SK-N-SH treated with all-trans-retinoic acid at 6 μM for 48 hours (cell line): Measurements from ENCODE around the gene HSD11B2.

ENCODE experiments used
- CSDC2 ChIP-seq: fragments of 250-450 bp; sonication (Bioruptor Pico); IDR thresholded peaks from 2 replicates; pipeline ENCODE4 v1.5.0; 2020; ENCODE audit warnings: mild to moderate bottlenecking, moderate library complexity
- GLIS3 ChIP-seq: fragments of 250-450 bp; sonication (Bioruptor Pico); IDR thresholded peaks from 2 replicates; pipeline ENCODE4 v1.5.0; 2020; ENCODE audit warnings: mild to moderate bottlenecking, moderate library complexity
- ISL1 ChIP-seq: fragments of 250-450 bp; sonication (Bioruptor Pico); IDR thresholded peaks from 2 replicates; pipeline ENCODE4 v2.1.2; 2022; ENCODE audit warnings: mild to moderate bottlenecking, moderate library complexity
- OSR1 ChIP-seq: fragments of 250-450 bp; sonication (Bioruptor Pico); IDR thresholded peaks from 2 replicates; pipeline ENCODE4 v1.8.0; 2022; ENCODE audit warnings: moderate library complexity, mild to moderate bottlenecking, inconsistent platforms
- RARB ChIP-seq: fragments of 250-450 bp; sonication (Bioruptor Pico); IDR thresholded peaks from 2 replicates; pipeline ENCODE4 v1.8.0; 2021; ENCODE audit warnings: mild to moderate bottlenecking, moderate library complexity
- SNAI2 ChIP-seq: fragments of 250-450 bp; sonication (Bioruptor Pico); IDR thresholded peaks from 2 replicates; pipeline ENCODE4 v1.5.0; 2020; ENCODE audit warnings: mild to moderate bottlenecking, moderate library complexity
- ZC3H10 ChIP-seq: fragments of 250-450 bp; sonication (Bioruptor Pico); IDR thresholded peaks from 2 replicates; pipeline ENCODE4 v1.5.1; 2021; ENCODE audit warnings: mild to moderate bottlenecking, moderate library complexity
- ZFP30 ChIP-seq: fragments of 450-650 bp; formaldehyde crosslinking; IDR thresholded peaks from 2 replicates; pipeline ENCODE4 v1.5.0; 2022; ENCODE audit warnings: mild to moderate bottlenecking, moderate library complexity
- ZNF70 ChIP-seq: fragments of 450-650 bp; formaldehyde crosslinking; IDR thresholded peaks from 2 replicates; pipeline ENCODE4 v1.5.0; 2020; ENCODE audit warnings: mild to moderate bottlenecking, moderate library complexity
- ZNF8 ChIP-seq: fragments of 450-650 bp; formaldehyde crosslinking; IDR thresholded peaks from 2 replicates; pipeline ENCODE4 v1.5.0; 2020; ENCODE audit warnings: mild to moderate bottlenecking, moderate library complexity
- TF ChIP-seq, protein P1 (sequence below): fragments of 250-450 bp; sonication (Bioruptor Pico); IDR thresholded peaks from 2 replicates; pipeline ENCODE4 v1.8.0; 2020; ENCODE audit warnings: mild to moderate bottlenecking, moderate library complexity, borderline replicate concordance
- TF ChIP-seq, protein P2 (sequence below): fragments of 250-450 bp; sonication (Bioruptor Pico); IDR thresholded peaks from 2 replicates; pipeline ENCODE4 v1.8.0; 2021; ENCODE audit warnings: low read depth, mild to moderate bottlenecking, moderate library complexity, borderline replicate concordance

DNA sequence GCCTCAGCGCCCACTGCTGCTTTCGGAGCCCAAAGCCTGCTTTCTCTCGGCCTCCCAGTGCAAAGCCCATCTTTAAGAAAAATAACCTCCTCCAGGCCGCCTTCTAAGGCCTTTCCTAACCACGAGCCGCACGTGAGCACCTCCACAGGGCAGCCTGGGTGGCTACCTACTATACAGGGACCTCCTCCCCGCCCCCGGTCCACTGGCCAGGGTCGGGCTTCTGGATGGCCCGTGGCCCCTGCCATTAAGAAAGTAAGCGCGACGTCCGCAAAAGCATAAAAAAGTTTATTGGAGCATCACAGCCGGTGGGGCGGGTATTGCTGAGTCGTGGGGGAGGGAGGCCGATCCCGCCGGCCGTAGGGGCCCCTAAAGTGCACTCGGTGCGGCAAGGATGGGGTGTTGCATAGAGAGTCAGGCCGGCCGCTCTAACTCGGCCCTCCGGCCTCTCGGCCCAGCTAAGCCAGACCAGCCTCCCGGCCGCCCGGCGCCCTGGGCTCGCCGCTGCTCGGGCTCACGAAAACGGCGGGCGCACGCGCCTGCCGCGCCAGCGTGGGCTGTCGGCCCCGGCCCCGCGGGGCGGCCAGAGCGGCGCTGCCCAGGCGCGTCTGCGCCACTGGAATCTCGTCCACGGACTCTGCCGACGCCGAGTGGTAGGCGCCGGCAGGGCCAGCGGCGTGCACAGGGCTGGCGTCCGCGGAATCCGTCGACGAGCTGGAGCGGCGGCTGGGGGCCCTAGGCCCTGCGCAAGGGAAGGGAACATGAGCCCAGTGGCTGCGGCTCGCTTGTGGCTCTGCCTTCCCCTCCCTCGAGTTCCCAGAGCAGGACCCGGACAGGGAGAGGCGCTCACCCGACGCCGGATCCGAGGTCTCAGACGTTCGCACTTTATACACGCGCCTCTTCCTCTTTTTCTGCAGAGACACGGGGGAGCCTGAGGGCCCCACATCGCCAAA lies 36.5 kb upstream of the HSD11B2 start:
- TF ChIP-seq ZNF8 (CRISPR knock-in tag) (no peak), ISL1 (CRISPR knock-in tag) (no peak), RARB (CRISPR knock-in tag) (no peak), ZNF70 (CRISPR knock-in tag) (no peak), ZFP30 (CRISPR knock-in tag) (no peak), ZC3H10 (no peak), CSDC2 (CRISPR knock-in tag) (no peak), GLIS3 (CRISPR knock-in tag) (no peak), SNAI2 (CRISPR knock-in tag) (no peak), OSR1 (CRISPR knock-in tag) (no peak)
- TF ChIP-seq, protein P1, sequence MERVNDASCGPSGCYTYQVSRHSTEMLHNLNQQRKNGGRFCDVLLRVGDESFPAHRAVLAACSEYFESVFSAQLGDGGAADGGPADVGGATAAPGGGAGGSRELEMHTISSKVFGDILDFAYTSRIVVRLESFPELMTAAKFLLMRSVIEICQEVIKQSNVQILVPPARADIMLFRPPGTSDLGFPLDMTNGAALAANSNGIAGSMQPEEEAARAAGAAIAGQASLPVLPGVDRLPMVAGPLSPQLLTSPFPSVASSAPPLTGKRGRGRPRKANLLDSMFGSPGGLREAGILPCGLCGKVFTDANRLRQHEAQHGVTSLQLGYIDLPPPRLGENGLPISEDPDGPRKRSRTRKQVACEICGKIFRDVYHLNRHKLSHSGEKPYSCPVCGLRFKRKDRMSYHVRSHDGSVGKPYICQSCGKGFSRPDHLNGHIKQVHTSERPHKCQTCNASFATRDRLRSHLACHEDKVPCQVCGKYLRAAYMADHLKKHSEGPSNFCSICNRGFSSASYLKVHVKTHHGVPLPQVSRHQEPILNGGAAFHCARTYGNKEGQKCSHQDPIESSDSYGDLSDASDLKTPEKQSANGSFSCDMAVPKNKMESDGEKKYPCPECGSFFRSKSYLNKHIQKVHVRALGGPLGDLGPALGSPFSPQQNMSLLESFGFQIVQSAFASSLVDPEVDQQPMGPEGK (CRISPR knock-in tag): no peak
- TF ChIP-seq, protein P2, sequence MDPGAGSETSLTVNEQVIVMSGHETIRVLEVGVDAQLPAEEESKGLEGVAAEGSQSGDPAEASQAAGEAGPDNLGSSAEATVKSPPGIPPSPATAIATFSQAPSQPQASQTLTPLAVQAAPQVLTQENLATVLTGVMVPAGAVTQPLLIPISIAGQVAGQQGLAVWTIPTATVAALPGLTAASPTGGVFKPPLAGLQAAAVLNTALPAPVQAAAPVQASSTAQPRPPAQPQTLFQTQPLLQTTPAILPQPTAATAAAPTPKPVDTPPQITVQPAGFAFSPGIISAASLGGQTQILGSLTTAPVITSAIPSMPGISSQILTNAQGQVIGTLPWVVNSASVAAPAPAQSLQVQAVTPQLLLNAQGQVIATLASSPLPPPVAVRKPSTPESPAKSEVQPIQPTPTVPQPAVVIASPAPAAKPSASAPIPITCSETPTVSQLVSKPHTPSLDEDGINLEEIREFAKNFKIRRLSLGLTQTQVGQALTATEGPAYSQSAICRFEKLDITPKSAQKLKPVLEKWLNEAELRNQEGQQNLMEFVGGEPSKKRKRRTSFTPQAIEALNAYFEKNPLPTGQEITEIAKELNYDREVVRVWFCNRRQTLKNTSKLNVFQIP (CRISPR knock-in tag): no peak
